K562 (cell line): ENCODE measurements around the gene FSTL1. TPM values are rescaled to one million over a fixed set of nuclear protein-coding genes. Genes with fewer than 3 reads are reported as not detected.

Source experiments
- GABPB1 ChIP-seq: sonication (generic); formaldehyde crosslinking; IDR thresholded peaks from 2 replicates; pipeline ENCODE4 v1.8.0; 2022; ENCODE audit warnings: mild to moderate bottlenecking, missing genetic modification reagents
- L3MBTL2 ChIP-seq: fragments of 450-650 bp; IDR thresholded peaks from 2 replicates; pipeline ENCODE4 v1.6.1; 2016; ENCODE audit warnings: mild to moderate bottlenecking, moderate library complexity
- NFYB ChIP-seq: IDR thresholded peaks from 2 replicates; pipeline ENCODE4 v1.6.1; 2011; ENCODE audit warnings: mild to moderate bottlenecking, moderate library complexity; ENCODE audit not compliant: insufficient read length; ENCODE audit errors: extremely low read depth
- NONO ChIP-seq, 2 experiments: fragments of 200-400 bp in 1 of 2; fragments of 450-650 bp in 1 of 2; formaldehyde crosslinking in 1 of 2; IDR thresholded peaks; 2 replicates each; pipeline ENCODE4 v1.6.1; 2017; ENCODE audit warnings: low read depth in 2 of 2, mild to moderate bottlenecking in 2 of 2, moderate library complexity in 2 of 2, low read length in 1 of 2
- PHF8 ChIP-seq: fragments of 200-600 bp; sonication (generic); IDR thresholded peaks from 2 replicates; pipeline ENCODE4 v1.6.1; 2012; ENCODE audit warnings: mixed run types, mild to moderate bottlenecking, inconsistent platforms, low read length, moderate library complexity, borderline replicate concordance
- RNF2 ChIP-seq: sonication (generic); IDR thresholded peaks from 2 replicates; pipeline ENCODE4 v1.6.1; 2016
- SMARCB1 ChIP-seq: IDR thresholded peaks from 2 replicates; pipeline ENCODE4 v1.6.1; 2011; ENCODE audit warnings: improper control_type of control experiment, low read depth; ENCODE audit not compliant: insufficient read length
- SOX6 ChIP-seq: fragments of 450-650 bp; IDR thresholded peaks from 2 replicates; pipeline ENCODE4 v1.6.1; 2014; ENCODE audit warnings: mild to moderate bottlenecking
- TBP ChIP-seq: optimal IDR thresholded peaks from 2 replicates; pipeline ENCODE3; 2011; ENCODE audit warnings: low read depth, low read length, improper control_type of control experiment
- U2AF1 ChIP-seq: fragments of 200-400 bp; formaldehyde crosslinking; optimal IDR thresholded peaks from 2 replicates; pipeline ENCODE3; 2017; ENCODE audit warnings: mild to moderate bottlenecking, low read depth, low read length, moderate library complexity
- ZSCAN29 ChIP-seq: fragments of 450-650 bp; IDR thresholded peaks from 2 replicates; pipeline ENCODE4 v1.6.1; 2017
- polyA plus RNA-seq, 8 experiments: library from polyadenylated mRNA; depleted of rRNA in 4 of 8; stranded (reverse) in 5 of 8; unstranded in 3 of 8; fragments of >200 nt; fragmentation: Nextera tagmentation in 2 of 8; fragmentation: Illumina TruSeq in 1 of 8; extraction: Ambion mirVana in 2 of 8; extraction: Trizol in 1 of 8; gene quantifications; 2 replicates each; pipeline versions ENCODE4 v1.2.1 to v1.2.3, GENCODE V29; 2011 to 2014; ENCODE audit warnings: inconsistent platforms in 1 of 8, missing spikeins in 1 of 8
- total RNA-seq, 7 experiments: library from RNA; depleted of rRNA in 6 of 7; stranded (reverse); fragments of >200 nt in 6 of 7; fragmentation: Illumina TruSeq in 2 of 7; extraction: Trizol in 2 of 7; gene quantifications; 2 replicates each; pipeline versions ENCODE4 v1.2.1 to v1.2.3, GENCODE V29; 2011 to 2021; ENCODE audit warnings: low replicate concordance in 1 of 7
- TF ChIP-seq, protein P1 (sequence below): fragments of 250-450 bp; sonication (Bioruptor Pico); IDR thresholded peaks from 2 replicates; pipeline ENCODE4 v1.4.0; 2020
- TF ChIP-seq, protein P2 (sequence below): sonication (generic); formaldehyde crosslinking; IDR thresholded peaks from 2 replicates; pipeline ENCODE4 v1.9.0; 2022; ENCODE audit warnings: mild to moderate bottlenecking, missing genetic modification reagents
- TF ChIP-seq, protein P3 (sequence below): fragments of 250-450 bp; sonication (Bioruptor Pico); IDR thresholded peaks from 2 replicates; pipeline ENCODE4 v1.5.0; 2020; ENCODE audit warnings: mild to moderate bottlenecking, borderline replicate concordance
- TF ChIP-seq, protein P4 (sequence below): fragments of 250-450 bp; sonication (Bioruptor Pico); IDR thresholded peaks from 2 replicates; pipeline ENCODE4 v1.5.0; 2022; ENCODE audit warnings: mild to moderate bottlenecking
- TF ChIP-seq, protein P5 (sequence below): fragments of 250-450 bp; sonication (Bioruptor Pico); IDR thresholded peaks from 2 replicates; pipeline ENCODE4 v1.9.0; 2021; ENCODE audit warnings: mild to moderate bottlenecking, inconsistent platforms
- TF ChIP-seq, protein P6 (sequence below): IDR thresholded peaks from 2 replicates; pipeline ENCODE4 v1.6.1; 2011; ENCODE audit not compliant: insufficient read length; ENCODE audit errors: extremely low read depth

The FSTL1 gene
- total and polyA plus RNA-seq, 9 of the 15 experiments (the other 6 are each of a cell fraction or from before 2014, with no cell fraction given), result 0.01 to 0.58 (median 0.08) TPM; not detected in 2

DNA sequence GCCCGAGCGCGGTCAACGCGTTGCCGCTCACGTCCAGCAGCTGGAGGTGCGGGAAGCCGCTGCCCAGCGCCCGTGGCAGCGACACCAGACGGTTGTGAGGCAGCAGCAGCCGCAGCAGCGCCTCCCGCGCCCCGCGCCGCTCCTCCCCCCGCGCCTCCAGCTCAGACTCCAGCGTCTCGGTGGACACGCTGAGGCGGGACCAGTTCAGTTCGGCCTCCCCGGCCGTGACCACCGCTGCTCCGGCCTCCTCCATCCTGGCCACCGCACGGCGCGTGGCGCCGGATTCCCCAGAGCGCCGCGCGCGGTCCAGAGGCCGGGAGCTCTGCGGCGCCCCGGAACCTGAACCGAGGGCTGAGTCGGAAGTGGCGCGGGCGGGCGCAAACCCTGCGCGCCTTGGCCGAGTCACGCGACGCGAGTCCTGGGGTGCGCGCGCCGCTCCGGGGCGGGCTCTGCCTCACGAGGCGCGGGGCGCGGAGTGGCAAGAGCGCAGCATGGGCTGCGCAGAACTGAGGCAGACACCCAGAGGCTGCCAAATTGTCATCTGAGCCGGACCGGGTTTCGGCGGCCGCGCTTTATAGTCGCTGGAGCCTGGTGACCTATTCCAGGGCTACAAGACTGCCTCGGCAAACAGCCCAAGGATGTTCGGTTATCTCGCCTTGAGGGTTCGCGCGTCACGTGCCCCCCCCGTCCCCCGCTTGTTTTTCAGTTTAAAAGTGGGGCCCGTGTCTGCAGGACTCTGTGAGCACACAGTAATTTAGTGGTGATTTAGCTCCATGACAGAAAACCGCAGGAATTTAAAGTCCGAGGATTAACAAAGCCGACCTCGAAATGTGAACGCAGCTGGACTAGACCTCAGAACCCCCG lies 101.6 kb downstream of the FSTL1 start, which contains the start of gene LRRC58 (continued):
- TF ChIP-seq, protein P1, sequence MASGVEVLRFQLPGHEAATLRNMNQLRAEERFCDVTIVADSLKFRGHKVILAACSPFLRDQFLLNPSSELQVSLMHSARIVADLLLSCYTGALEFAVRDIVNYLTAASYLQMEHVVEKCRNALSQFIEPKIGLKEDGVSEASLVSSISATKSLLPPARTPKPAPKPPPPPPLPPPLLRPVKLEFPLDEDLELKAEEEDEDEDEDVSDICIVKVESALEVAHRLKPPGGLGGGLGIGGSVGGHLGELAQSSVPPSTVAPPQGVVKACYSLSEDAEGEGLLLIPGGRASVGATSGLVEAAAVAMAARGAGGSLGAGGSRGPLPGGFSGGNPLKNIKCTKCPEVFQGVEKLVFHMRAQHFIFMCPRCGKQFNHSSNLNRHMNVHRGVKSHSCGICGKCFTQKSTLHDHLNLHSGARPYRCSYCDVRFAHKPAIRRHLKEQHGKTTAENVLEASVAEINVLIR (CRISPR knock-in tag), result peak; percentile 44; the same call in 1 of the 2 replicates
- TF ChIP-seq NFYB (no peak), SOX6 (peak; percentile 39; the same call in 1 of the 2 replicates), U2AF1 (peak; percentile 64), PHF8 (peak; percentile 83; the same call in 1 of the 2 replicates), GABPB1 (CRISPR knock-in tag) (peak; percentile 93), ZSCAN29 (no peak), L3MBTL2 (peak; percentile 91), TBP (peak; percentile 66), RNF2 (peak; percentile 48; the same call in 1 of the 2 replicates), NONO (IDR thresholded peaks at IDR 0.05; ENCODE audit: low read depth in 2 of 2, low read length in 1 of 2) (peak; percentile 1 to 81; a peak in 3 of 4 replicates), SMARCB1 (no peak)
- TF ChIP-seq, protein P2, sequence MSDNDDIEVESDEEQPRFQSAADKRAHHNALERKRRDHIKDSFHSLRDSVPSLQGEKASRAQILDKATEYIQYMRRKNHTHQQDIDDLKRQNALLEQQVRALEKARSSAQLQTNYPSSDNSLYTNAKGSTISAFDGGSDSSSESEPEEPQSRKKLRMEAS (CRISPR knock-in tag), result peak; percentile 71; the same call in 1 of the 2 replicates
- TF ChIP-seq, protein P3, sequence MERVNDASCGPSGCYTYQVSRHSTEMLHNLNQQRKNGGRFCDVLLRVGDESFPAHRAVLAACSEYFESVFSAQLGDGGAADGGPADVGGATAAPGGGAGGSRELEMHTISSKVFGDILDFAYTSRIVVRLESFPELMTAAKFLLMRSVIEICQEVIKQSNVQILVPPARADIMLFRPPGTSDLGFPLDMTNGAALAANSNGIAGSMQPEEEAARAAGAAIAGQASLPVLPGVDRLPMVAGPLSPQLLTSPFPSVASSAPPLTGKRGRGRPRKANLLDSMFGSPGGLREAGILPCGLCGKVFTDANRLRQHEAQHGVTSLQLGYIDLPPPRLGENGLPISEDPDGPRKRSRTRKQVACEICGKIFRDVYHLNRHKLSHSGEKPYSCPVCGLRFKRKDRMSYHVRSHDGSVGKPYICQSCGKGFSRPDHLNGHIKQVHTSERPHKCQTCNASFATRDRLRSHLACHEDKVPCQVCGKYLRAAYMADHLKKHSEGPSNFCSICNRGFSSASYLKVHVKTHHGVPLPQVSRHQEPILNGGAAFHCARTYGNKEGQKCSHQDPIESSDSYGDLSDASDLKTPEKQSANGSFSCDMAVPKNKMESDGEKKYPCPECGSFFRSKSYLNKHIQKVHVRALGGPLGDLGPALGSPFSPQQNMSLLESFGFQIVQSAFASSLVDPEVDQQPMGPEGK (CRISPR knock-in tag), result no peak
- TF ChIP-seq, protein P4, sequence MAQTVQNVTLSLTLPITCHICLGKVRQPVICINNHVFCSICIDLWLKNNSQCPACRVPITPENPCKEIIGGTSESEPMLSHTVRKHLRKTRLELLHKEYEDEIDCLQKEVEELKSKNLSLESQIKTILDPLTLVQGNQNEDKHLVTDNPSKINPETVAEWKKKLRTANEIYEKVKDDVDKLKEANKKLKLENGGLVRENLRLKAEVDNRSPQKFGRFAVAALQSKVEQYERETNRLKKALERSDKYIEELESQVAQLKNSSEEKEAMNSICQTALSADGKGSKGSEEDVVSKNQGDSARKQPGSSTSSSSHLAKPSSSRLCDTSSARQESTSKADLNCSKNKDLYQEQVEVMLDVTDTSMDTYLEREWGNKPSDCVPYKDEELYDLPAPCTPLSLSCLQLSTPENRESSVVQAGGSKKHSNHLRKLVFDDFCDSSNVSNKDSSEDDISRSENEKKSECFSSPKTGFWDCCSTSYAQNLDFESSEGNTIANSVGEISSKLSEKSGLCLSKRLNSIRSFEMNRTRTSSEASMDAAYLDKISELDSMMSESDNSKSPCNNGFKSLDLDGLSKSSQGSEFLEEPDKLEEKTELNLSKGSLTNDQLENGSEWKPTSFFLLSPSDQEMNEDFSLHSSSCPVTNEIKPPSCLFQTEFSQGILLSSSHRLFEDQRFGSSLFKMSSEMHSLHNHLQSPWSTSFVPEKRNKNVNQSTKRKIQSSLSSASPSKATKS (CRISPR knock-in tag), result no peak
- TF ChIP-seq, protein P5, sequence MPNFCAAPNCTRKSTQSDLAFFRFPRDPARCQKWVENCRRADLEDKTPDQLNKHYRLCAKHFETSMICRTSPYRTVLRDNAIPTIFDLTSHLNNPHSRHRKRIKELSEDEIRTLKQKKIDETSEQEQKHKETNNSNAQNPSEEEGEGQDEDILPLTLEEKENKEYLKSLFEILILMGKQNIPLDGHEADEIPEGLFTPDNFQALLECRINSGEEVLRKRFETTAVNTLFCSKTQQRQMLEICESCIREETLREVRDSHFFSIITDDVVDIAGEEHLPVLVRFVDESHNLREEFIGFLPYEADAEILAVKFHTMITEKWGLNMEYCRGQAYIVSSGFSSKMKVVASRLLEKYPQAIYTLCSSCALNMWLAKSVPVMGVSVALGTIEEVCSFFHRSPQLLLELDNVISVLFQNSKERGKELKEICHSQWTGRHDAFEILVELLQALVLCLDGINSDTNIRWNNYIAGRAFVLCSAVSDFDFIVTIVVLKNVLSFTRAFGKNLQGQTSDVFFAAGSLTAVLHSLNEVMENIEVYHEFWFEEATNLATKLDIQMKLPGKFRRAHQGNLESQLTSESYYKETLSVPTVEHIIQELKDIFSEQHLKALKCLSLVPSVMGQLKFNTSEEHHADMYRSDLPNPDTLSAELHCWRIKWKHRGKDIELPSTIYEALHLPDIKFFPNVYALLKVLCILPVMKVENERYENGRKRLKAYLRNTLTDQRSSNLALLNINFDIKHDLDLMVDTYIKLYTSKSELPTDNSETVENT (CRISPR knock-in tag), result peak; percentile 42; the same call in 1 of the 2 replicates
- TF ChIP-seq, protein P6, sequence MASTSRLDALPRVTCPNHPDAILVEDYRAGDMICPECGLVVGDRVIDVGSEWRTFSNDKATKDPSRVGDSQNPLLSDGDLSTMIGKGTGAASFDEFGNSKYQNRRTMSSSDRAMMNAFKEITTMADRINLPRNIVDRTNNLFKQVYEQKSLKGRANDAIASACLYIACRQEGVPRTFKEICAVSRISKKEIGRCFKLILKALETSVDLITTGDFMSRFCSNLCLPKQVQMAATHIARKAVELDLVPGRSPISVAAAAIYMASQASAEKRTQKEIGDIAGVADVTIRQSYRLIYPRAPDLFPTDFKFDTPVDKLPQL, result no peak
